PC-3 (cell line): ENCODE results near the gene CDK5RAP3. TPM values are rescaled to one million over a fixed set of nuclear protein-coding genes. Genes with fewer than 3 reads are reported as not detected.

ENCODE experiments used
- ATAC-seq: fragments of 200-7000 bp; cut with Tn5 transposase; 2 replicates; pipeline ENCODE4 v1.9.1; 2020; ENCODE audit warnings: mild to moderate bottlenecking, moderate library complexity
- BruUV-seq: library from RNA; stranded (reverse); fragments of 400-500 nt; replicated peaks from 2 replicates; lab custom pipeline; 2021; lab: Mats Ljungman, UMichigan
- CTCF ChIA-PET: fragments of 300-600 bp; sonication (Branson Sonifier 250); formaldehyde crosslinking; loops from one replicate; lab custom pipeline; 2022; ENCODE audit warnings: antibody characterized with exemption; lab: Charles Lee
- POLR2A ChIA-PET: fragments of 300-600 bp; sonication (Branson Sonifier 250); formaldehyde crosslinking; loops from one replicate; lab custom pipeline; 2022; ENCODE audit warnings: antibody characterized with exemption; ENCODE audit not compliant: unreplicated experiment; lab: Charles Lee
- DNase-seq: peaks from one replicate; pipeline ENCODE4 v3.0.0-alpha.2; 2015
- H2AFZ ChIP-seq: fragments of 300-600 bp; sonication (generic); 2 replicates; pipeline ENCODE4 v1.6.0; 2016; ENCODE audit warnings: antibody characterized with exemption, low read length
- H3F3A ChIP-seq: fragments of 300-600 bp; sonication (generic); one replicate; pipeline ENCODE4 v1.6.0; 2017; ENCODE audit warnings: antibody characterized with exemption, low read length, control low read depth, mild to moderate bottlenecking; ENCODE audit not compliant: unreplicated experiment
- H3K27ac ChIP-seq: fragments of 300-600 bp; sonication (generic); 2 replicates; pipeline ENCODE4 v1.5.1; 2016; ENCODE audit warnings: mild to moderate bottlenecking, low read length
- H3K27me3 ChIP-seq: fragments of 300-600 bp; sonication (generic); 2 replicates; pipeline ENCODE4 v1.6.1; 2016; ENCODE audit warnings: low read length, mixed read lengths
- H3K36me3 ChIP-seq: fragments of 300-600 bp; sonication (generic); 2 replicates; pipeline ENCODE4 v1.6.1; 2016; ENCODE audit warnings: low read depth, mixed run types, low read length, mixed read lengths
- H3K4me1 ChIP-seq: fragments of 300-600 bp; sonication (generic); 2 replicates; pipeline ENCODE4 v1.5.1; 2016; ENCODE audit warnings: low read length; ENCODE audit not compliant: insufficient read depth
- H3K4me2 ChIP-seq: fragments of 300-600 bp; sonication (generic); 2 replicates; pipeline ENCODE4 v1.6.0; 2016; ENCODE audit warnings: low read length
- H3K4me3 ChIP-seq: fragments of 300-600 bp; sonication (generic); 2 replicates; pipeline ENCODE4 v1.5.1; 2016; ENCODE audit warnings: mild to moderate bottlenecking, low read length, mixed read lengths
- H3K79me2 ChIP-seq: fragments of 300-600 bp; sonication (generic); 2 replicates; pipeline ENCODE4 v1.6.1; 2017; ENCODE audit warnings: low read length, mixed read lengths
- H3K9ac ChIP-seq: fragments of 300-600 bp; sonication (generic); 2 replicates; pipeline ENCODE4 v1.6.0; 2016; ENCODE audit warnings: mild to moderate bottlenecking, low read length
- H3K9me2 ChIP-seq: fragments of 300-600 bp; sonication (generic); replicated peaks from 2 replicates; pipeline ENCODE4 v1.6.1; 2016; ENCODE audit warnings: mixed run types, low read length, mixed read lengths
- H3K9me3 ChIP-seq: fragments of 300-600 bp; sonication (generic); 2 replicates; pipeline ENCODE4 v1.6.1; 2016; ENCODE audit warnings: low read length, mixed read lengths
- H4K20me1 ChIP-seq: fragments of 300-600 bp; sonication (generic); 2 replicates; pipeline ENCODE4 v1.6.1; 2016; ENCODE audit warnings: low read length, mixed read lengths
- CTCF ChIP-seq: fragments of 300-600 bp; sonication (generic); conservative IDR thresholded peaks from 2 replicates; pipeline ENCODE4 v1.5.1; 2017; ENCODE audit warnings: antibody characterized with exemption, low read depth, mild to moderate bottlenecking, low read length
- EZH2 ChIP-seq: fragments of 300-600 bp; sonication (generic); IDR thresholded peaks from one replicate; pipeline ENCODE4 v1.6.1; 2017; ENCODE audit warnings: antibody characterized with exemption, mild to moderate bottlenecking, low read length; ENCODE audit not compliant: unreplicated experiment
- EZH2phosphoT487 ChIP-seq: fragments of 300-600 bp; sonication (generic); IDR thresholded peaks from 2 replicates; pipeline ENCODE4 v1.6.1; 2018; ENCODE audit warnings: mild to moderate bottlenecking, antibody characterized with exemption, low read length, borderline replicate concordance
- intact Hi-C: fragments of 100-400 bp; cut with micrococcal nuclease; formaldehyde crosslinking; loops from 2 replicates; pipeline ENCODE4 v1.9.0; 2023
- total RNA-seq: library from RNA; depleted of rRNA; stranded (reverse); fragments of >200 nt; gene quantifications from 2 replicates; pipeline ENCODE4 v1.2.3, GENCODE V29; 2014

Gene CDK5RAP3
- total RNA-seq, 1 experiment from 2014 or later: 193 TPM

GRCh38 chr17:47945529-47946508 lies 25.1 kb upstream of the CDK5RAP3 start:
- no TSS peak for BruUV-seq
- Histone ChIP-seq H3K9me2 (no peaks in the 10 kb centered on the region), H3K27me3 (no peaks in the 10 kb centered on the region), H3K4me3 (no peak overlapping the region), H3K9ac (no peak overlapping the region), H3K4me2 (no peak overlapping the region), H3F3A (peaks cover 7% of the 10 kb centered on the region), H4K20me1 (no peaks in the 10 kb centered on the region), H3K27ac (no peak overlapping the region), H3K9me3 (no peaks in the 10 kb centered on the region), H3K79me2 (peaks cover 29% of the 10 kb centered on the region), H3K36me3 (peaks cover 14% of the 10 kb centered on the region), H3K4me1 (peaks cover 51% of the 10 kb centered on the region), H2AFZ (no peak overlapping the region)
- CTCF ChIA-PET: interaction anchor here (1.3 to 1.5 kb wide), 3 partner anchors 11 to 50 kb away, joined by 10 to 19 read pairs (median 10); partner anchors contain the start of genes CDK5RAP3, PRR15L and SP2
- POLR2A ChIA-PET: no interaction called here
- no peak for ATAC-seq
- TF ChIP-seq EZH2phosphoT487 (no peak), CTCF (no peak), EZH2 (no peak)
- DNase-seq: no peak
- intact Hi-C loops: no loop called here

- Histone ChIP-seq H3K4me1 (peaks cover 47% of the 10 kb centered on the region), H3K27me3 (no peaks in the 10 kb centered on the region), H3K9me3 (no peaks in the 10 kb centered on the region), H3K27ac (no peak overlapping the region), H3K4me2 (no peak overlapping the region), H3K4me3 (no peak overlapping the region), H4K20me1 (no peaks in the 10 kb centered on the region), H2AFZ (no peak overlapping the region), H3K9me2 (no peaks in the 10 kb centered on the region), H3K79me2 (peaks cover 28% of the 10 kb centered on the region), H3F3A (peaks cover 7% of the 10 kb centered on the region), H3K9ac (no peak overlapping the region), H3K36me3 (peaks cover 14% of the 10 kb centered on the region)
- ATAC-seq (no peak), DNase-seq (no peak)
- POLR2A ChIA-PET: no interaction called here
- intact Hi-C loops: no loop called here
- CTCF ChIA-PET: interaction anchor here (1.0 to 1.5 kb wide), 12 partner anchors 8 to 105 kb away, joined by 3 to 19 read pairs (median 5); partner anchors contain the start of genes CDK5RAP3, PRR15L, SCRN2 and SP2
- no peak for TF ChIP-seq CTCF
- no peak for TF ChIP-seq EZH2phosphoT487
- no peak for TF ChIP-seq EZH2
- no TSS peak for BruUV-seq
Observed at GRCh38 chr17:47946516-47946915, 24.4 kb upstream of the CDK5RAP3 start.
